IPS DF 6.9 (cell line): ENCODE data around the gene ATRNL1.
"Not testable (repeated sequence)": the region's sequence is repeated elsewhere in the genome, so short reads cannot be mapped to it uniquely, and the experiment has no call there.

Source experiments
- DNase-seq: peaks from one replicate; pipeline ENCODE4 v3.0.0-alpha.2; 2013; ENCODE audit warnings: low read depth, low spot score
- H3K27ac ChIP-seq: one replicate; pipeline ENCODE4 v1.5.1; 2013; ENCODE audit warnings: low read length, control low read depth
- H3K27me3 ChIP-seq: 2 replicates; pipeline ENCODE4 v1.6.1; 2013; ENCODE audit warnings: mild to moderate bottlenecking, low read length; ENCODE audit not compliant: control insufficient read depth, insufficient read depth
- H3K36me3 ChIP-seq: 2 replicates; pipeline ENCODE4 v1.6.1; 2013; ENCODE audit warnings: low read length; ENCODE audit not compliant: control insufficient read depth, insufficient read depth
- H3K4me1 ChIP-seq: 2 replicates; pipeline ENCODE4 v1.6.1; 2013; ENCODE audit warnings: low read length; ENCODE audit not compliant: control insufficient read depth, insufficient read depth
- H3K4me3 ChIP-seq: 2 replicates; pipeline ENCODE4 v1.5.1; 2013; ENCODE audit warnings: mild to moderate bottlenecking, low read length
- H3K9me3 ChIP-seq: 2 replicates; pipeline ENCODE4 v1.6.1; 2013; ENCODE audit warnings: low read length, inconsistent platforms; ENCODE audit not compliant: control insufficient read depth, insufficient read depth
- WGBS: extraction: QIAGEN DNeasy Blood & Tissue Kit; methylation state at CpG from one replicate; pipeline ENCODE4 v1.1.7; 2013; ENCODE audit warnings: mixed read lengths, missing lambda C conversion rate; ENCODE audit not compliant: insufficient read length, insufficient coverage; 5-methylcytosine and 5-hydroxymethylcytosine counted together

The ATRNL1 gene

DNA sequence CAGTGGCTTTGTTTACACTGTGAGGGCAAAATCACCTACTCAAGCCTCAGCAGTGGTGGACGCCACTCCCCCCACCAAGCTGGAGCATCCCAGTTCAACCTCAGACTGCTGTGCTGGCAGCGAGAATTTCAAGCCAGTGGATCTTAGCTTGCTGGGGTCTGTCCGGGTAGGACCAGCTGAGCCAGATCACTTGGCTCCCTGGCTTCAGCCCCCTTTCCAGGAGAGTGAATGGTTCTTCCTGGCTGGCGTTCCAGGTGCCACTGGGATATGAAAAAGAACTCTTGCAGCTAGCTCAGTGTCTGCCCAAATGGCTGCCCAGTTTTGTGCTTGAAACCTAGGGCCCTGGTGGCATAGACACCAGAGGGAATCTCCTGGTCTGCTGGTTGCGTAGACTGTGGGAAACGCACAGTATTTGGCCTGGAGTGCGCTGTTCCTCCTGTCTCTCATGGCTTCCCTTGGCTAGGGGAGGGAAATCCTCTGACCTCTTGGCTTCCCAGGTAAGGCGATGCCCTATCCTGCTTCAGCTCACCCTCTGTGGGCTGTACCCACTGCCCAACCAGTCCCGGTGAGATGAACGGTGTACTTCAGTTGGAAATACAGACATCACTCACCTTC is 398.5 kb downstream of the ATRNL1 start:
- H3K9me3 ChIP-seq = no peaks in the 10 kb centered on the region
- H3K27ac ChIP-seq = no peak overlapping the region
- H3K27me3 ChIP-seq = no peaks in the 10 kb centered on the region
- H3K36me3 ChIP-seq = no peaks in the 10 kb centered on the region
- H3K4me3 ChIP-seq = no peak overlapping the region
- H3K4me1 ChIP-seq = no peaks in the 10 kb centered on the region
- no CpG with 5 or more reads among the region's 10 CpGs for WGBS
- no peak for DNase-seq

DNA sequence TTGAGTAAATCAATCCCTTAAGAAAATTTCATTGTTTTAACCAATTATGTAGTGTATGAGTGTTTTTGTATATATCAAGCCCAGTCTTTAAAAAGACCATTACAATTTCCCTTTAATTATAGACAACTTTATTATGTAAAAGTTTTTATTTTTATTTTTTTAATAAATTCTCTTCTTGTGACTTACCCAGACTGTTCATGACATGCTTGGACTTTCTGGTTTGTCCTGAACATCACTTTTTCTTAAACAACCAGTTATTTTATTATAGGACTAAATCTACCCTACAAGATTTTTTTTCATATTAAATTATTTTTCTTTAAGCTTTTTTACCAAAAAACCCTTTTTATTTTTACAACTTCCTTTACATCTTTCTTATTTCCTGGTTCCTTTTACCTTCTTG is 410.4 kb downstream of the ATRNL1 start:
- Histone ChIP-seq H3K27me3 (no peaks in the 10 kb centered on the region), H3K4me1 (no peaks in the 10 kb centered on the region), H3K9me3 (no peaks in the 10 kb centered on the region; the same call in 1 of the 2 replicates), H3K4me3 (no peak overlapping the region), H3K27ac (no peak overlapping the region), H3K36me3 (no peaks in the 10 kb centered on the region)
- no peak for DNase-seq

DNA sequence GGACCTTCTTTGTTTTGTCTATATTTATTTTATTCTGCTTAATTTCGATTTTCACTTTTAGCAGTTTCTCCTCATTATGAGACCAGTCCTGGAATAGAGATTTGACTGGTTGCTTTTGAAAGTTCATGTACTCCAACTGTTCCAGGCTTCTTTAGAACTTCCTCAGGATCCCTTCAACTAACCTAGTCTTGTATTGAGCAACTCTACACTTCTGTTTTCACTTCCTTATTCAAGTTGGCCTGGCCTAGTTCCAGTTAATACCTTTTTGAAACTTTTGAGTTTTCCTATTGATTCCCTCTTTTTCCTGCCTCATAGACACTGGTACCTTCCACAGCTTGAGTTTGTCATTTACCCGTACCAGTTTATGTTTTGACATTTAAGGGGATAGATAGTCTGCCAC is 421.7 kb downstream of the ATRNL1 start:
- Histone ChIP-seq H3K36me3 (no peaks in the 10 kb centered on the region), H3K27ac (no peak overlapping the region), H3K9me3 (no peaks in the 10 kb centered on the region), H3K4me1 (no peaks in the 10 kb centered on the region), H3K4me3 (no peak overlapping the region), H3K27me3 (no peaks in the 10 kb centered on the region)
- no peak for DNase-seq
- no CpG with 5 or more reads among the region's 2 CpGs for WGBS

DNA sequence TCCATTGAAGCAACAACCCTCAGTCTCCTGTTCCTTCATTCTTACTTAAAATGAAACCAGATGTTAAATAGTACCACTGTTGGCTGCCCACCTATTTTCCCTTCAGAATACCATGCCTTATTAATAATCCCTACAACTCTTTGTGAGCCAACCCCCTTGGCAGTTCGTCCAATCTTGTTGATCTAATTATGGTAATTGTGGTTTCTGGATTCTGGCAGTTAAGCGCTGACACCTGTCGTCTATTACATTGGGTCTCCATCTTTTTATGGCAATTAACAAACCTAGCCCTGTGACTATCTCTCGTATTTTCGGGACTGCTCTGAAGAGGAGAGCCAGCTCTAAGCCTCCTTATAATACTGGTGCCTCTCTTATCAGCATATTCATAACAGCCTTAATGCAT is 432.0 kb downstream of the ATRNL1 start:
- no peak for DNase-seq
- no CpG with 5 or more reads among the region's 5 CpGs for WGBS
- Histone ChIP-seq H3K9me3 (no peaks in the 10 kb centered on the region), H3K27me3 (no peaks in the 10 kb centered on the region), H3K36me3 (no peaks in the 10 kb centered on the region; the same call in 1 of the 2 replicates), H3K4me3 (no peak overlapping the region), H3K27ac (no peak overlapping the region), H3K4me1 (no peaks in the 10 kb centered on the region)

DNA sequence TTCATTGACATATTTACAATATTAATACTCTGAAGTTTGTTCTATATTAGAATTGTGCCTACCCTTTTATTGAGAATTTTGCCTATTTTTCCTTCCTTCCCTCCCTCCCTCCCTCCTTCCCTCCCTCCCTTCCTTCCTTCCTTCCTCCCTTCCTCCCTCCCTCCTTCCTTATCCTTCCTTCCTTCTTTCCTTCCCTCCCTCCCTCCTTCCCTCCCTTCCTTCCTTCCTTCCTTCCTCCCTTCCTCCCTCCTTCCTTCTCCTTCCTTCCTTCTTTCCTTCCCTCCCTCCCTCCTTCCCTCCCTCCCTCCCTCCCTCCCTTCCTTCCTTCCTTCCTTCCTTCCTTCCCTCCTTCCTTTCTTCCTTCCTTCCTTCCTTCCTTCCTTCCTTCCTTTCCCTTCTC is 434.5 kb downstream of the ATRNL1 start:
- H3K4me3 ChIP-seq = not testable (repeated sequence)

DNA sequence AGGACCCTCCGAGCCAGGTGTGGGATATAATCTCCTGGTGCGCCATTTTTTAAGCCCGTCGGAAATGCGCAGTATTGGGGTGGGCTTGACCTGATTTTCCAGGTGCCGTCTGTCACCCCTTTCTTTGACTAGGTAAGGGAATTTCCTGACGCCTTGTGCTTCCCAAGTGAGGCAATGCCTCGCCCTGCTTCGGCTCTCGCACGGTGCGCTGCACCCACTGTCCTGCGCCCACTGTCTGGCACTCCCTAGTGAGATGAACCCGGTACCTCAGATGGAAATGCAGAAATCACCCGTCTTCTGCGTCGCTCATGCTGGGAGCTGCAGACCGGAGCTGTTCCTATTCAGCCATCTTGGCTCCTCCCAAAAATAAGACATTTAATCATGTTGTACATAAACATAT is 443.2 kb downstream of the ATRNL1 start:
- DNase-seq = not testable (repeated sequence)

More for the DNA sequence above, 434.5 kb downstream of the ATRNL1 start:
- not testable (repeated sequence) for H3K36me3 ChIP-seq, H3K9me3 ChIP-seq, H3K27ac ChIP-seq, H3K27me3 ChIP-seq, H3K4me1 ChIP-seq, DNase-seq

DNA sequence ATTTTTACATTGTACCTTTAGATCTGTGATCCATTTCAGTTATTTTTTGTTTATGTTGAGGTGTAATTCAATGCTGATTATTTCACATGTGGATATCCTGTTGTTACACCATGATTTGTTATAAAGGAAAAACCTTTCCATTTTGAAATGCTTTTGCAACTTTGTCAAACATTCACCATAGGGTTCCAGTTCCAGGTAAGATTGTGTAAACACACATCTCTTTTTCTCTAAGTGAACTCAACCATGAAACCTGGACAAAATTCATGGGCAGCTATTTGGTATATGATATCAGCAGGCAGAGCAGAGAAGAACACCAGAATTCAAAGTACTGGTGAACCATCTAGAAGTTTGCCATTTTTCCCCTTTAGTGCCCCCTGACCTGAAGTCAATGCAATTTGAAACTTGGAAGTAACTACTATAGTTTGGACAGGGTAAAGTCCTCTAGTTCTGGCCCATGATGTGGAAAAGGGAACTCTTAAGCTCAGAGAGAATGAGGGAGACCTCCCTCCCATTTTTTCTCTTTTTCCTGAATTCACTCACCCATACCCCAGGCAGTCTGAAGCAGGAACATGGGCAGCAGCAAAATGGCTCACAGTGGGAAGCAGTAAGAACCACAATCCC is 446.1 kb downstream of the ATRNL1 start:
- Histone ChIP-seq H3K27me3 (no peaks in the 10 kb centered on the region), H3K27ac (no peak overlapping the region), H3K9me3 (no peaks in the 10 kb centered on the region), H3K4me3 (no peak overlapping the region), H3K4me1 (no peaks in the 10 kb centered on the region), H3K36me3 (no peaks in the 10 kb centered on the region)
- no peak for DNase-seq

More for the DNA sequence above, 443.2 kb downstream of the ATRNL1 start:
- H3K4me1 ChIP-seq, H3K9me3 ChIP-seq, H3K36me3 ChIP-seq, H3K27me3 ChIP-seq, H3K27ac ChIP-seq, H3K4me3 ChIP-seq: not testable (repeated sequence)
- WGBS = no CpG with 5 or more reads among the region's 18 CpGs

DNA sequence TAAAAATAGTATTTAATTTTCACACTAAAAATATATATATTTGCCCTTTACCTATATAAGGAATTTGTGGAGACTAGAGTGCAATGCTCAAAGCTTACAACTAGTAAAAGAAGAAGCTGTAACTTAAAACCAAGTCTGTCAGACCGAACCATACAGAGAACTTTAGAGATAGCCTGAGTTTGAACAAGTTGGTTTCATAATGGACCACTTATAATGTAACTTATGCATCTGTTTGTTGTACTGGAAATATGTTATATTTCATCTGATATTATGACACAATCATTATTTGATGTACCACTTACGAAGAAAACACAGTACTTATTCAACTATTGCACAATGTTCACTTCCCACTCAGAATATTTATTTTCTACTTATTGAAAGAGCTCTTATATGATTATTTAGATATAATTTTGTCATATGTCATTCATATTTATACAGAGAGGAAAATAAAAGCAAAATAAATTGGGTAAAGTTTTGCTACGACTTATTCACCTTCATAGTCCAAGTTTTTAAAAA is 462.8 kb downstream of the ATRNL1 start:
- Histone ChIP-seq H3K27ac (no peak overlapping the region), H3K36me3 (no peaks in the 10 kb centered on the region), H3K4me1 (no peaks in the 10 kb centered on the region), H3K27me3 (no peaks in the 10 kb centered on the region), H3K4me3 (no peak overlapping the region), H3K9me3 (no peaks in the 10 kb centered on the region)
- no peak for DNase-seq
- no CpG with 5 or more reads among the region's 3 CpGs for WGBS

DNA sequence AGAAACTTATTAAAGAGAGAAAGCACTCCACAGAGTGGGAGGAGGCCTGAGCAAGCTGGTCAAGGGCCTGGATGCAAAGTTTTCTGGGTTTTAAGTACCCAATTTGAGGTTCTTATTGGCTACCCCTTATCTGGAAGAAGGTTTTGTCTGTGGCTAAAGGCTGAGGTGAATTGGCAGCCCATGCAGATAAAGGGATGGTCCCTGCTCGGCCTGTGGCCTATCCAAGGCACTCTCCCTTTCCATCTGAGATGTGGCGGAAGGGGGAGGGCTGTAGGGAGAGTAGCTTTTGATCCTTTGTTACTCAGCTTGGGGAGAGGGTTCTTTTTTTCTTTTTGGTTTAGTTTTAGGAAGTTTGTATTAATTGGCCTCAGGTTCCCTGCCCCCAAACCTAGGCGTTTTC is 465.1 kb downstream of the ATRNL1 start:
- WGBS = no CpG with 5 or more reads among the region's 3 CpGs
- H3K4me3 ChIP-seq = no peak overlapping the region
- no peaks in the 10 kb centered on the region for H3K27me3 ChIP-seq
- H3K9me3 ChIP-seq = no peaks in the 10 kb centered on the region
- H3K27ac ChIP-seq = no peak overlapping the region
- DNase-seq = peak; percentile 4
- H3K36me3 ChIP-seq = no peaks in the 10 kb centered on the region
- H3K4me1 ChIP-seq = no peaks in the 10 kb centered on the region

DNA sequence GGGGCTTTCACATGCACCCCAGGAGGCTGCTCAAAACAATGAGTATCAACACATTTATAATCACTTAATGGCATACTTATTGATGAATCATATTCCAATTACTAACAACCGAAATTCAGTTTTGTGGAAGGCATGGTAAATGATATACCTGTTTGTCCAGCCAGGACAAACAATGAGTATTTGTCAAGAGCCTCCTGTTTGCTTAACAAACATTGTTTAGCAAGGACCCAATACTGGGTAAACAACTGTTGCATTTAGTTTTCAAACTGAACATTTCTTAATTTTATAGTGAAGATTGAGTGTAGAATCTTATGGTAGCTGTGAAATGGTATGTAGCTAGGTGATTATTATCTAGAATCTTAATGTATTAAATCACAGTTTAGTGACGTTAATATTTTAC is 473.7 kb downstream of the ATRNL1 start:
- Histone ChIP-seq H3K36me3 (no peaks in the 10 kb centered on the region), H3K4me1 (no peaks in the 10 kb centered on the region), H3K27ac (no peak overlapping the region), H3K9me3 (no peaks in the 10 kb centered on the region), H3K4me3 (no peak overlapping the region), H3K27me3 (no peaks in the 10 kb centered on the region)
- DNase-seq = no peak
- no CpG with 5 or more reads among the region's 2 CpGs for WGBS
